RPMI7951 (cell line): ENCODE measurements around the gene SFMBT1. TPM values are rescaled to one million over a fixed set of nuclear protein-coding genes. Genes with fewer than 3 reads are reported as not detected.
"Not testable (repeated sequence)": the region's sequence is repeated elsewhere in the genome, so short reads cannot be mapped to it uniquely, and the experiment has no call there.

Experiments
- DNase-seq: peaks from one replicate; pipeline ENCODE4 v3.0.0-alpha.2; 2012; ENCODE audit warnings: low read depth
- total RNA-seq: library from RNA; depleted of rRNA; stranded (reverse); fragments of >200 nt; shearing (Covaris generic); gene quantifications from 2 replicates; pipeline ENCODE4 v1.2.3, GENCODE V29; 2014

Gene SFMBT1
- total RNA-seq, 1 experiment from 2014 or later: 9.3 TPM

GRCh38 chr3:53072653-53073552 lies 27.0 kb upstream of the SFMBT1 start:
- peak; percentile 81 for DNase-seq

- DNase-seq: no peak
Measured at GRCh38 chr3:53071882-53072431, 26.1 kb upstream of the SFMBT1 start.

- DNase-seq: peak; percentile 45
Measured at GRCh38 chr3:53069422-53070068, 23.7 kb upstream of the SFMBT1 start.

- DNase-seq: no peak
Measured at GRCh38 chr3:53068176-53068575, 22.3 kb upstream of the SFMBT1 start.

DNA sequence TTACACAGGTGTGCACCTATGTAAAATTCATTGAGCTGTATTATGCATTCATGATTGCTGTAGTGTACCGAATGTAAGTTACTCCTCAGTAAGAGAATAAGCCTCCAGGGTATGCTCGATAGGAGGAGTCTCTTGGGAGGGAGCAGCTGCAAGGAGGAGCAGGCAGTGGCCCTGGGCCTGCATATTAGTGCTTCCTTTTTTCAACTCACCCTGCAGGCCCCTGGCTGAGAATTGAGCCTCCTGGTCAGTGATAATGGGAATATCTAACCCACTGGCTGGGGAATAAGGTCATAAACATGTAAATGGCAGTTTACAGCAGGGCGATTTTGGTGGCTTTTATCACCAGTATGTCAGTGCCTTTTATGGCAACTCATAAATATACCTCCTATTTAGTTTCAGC lies 21.7 kb upstream of the SFMBT1 start:
- DNase-seq: no peak

- no peak for DNase-seq
Measured at GRCh38 chr3:53065841-53066480, 20.1 kb upstream of the SFMBT1 start.

DNA sequence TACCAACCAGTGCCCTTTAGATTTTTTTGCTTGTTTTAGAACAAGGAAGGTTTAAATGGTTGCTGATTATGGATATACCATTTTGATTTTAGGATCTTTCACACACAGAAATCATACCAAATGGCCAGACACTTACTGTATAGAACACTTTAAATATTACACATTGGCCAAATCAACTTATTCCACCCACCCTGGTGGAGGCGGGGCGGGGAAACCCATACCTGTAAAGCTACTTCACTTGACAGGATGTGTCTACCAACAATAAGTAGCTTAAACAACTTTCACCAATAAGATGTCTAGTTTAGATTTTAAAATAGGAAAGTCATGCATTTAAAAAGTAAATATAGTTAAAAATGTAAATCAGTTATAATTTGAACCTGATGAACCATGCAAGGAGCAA lies 17.0 kb upstream of the SFMBT1 start:
- no peak for DNase-seq

GRCh38 chr3:53056442-53056841 lies 10.6 kb upstream of the SFMBT1 start:
- DNase-seq: peak; percentile 38

DNA sequence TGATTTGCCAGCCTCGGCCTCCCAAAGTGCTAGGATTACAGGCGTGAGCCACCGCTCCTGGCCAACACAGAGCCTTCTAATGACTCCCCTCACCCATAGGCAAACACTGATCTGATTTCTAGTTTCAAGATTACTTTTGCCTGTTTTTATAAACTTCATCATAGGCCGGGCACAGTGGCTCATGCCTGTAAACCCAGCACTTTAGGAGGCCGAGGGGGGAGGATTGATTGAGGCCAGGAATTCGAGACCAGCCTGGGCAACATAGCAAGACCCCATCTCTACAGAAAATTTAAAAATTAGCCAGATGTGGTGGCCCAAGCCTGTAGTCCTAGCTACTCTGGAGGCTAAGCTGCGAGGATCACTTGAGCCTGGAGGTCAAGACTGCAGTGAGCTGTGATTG lies 8.4 kb upstream of the SFMBT1 start:
- DNase-seq: not testable (repeated sequence)

- DNase-seq: no peak
Measured at GRCh38 chr3:53051929-53052328, 6.1 kb upstream of the SFMBT1 start.

DNA sequence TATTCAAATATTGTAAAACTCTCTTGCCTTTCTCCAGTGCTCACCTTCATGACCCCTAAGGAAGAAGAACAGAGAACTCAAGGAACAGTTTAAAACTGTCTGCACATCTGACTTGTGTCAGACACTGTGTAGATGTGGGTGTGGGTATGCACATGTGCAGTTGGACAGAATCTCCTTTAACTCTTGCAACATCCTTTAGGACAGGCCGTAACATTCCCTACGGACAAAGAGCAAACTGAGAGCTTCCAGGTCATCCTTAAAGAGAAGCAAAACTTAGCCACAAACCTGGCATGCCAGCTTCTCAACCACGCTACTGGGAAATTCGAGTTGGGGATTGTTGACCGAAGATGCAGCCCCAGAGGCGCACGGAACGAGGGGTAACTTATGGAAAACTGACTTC lies 4.1 kb upstream of the SFMBT1 start:
- no peak for DNase-seq

DNA sequence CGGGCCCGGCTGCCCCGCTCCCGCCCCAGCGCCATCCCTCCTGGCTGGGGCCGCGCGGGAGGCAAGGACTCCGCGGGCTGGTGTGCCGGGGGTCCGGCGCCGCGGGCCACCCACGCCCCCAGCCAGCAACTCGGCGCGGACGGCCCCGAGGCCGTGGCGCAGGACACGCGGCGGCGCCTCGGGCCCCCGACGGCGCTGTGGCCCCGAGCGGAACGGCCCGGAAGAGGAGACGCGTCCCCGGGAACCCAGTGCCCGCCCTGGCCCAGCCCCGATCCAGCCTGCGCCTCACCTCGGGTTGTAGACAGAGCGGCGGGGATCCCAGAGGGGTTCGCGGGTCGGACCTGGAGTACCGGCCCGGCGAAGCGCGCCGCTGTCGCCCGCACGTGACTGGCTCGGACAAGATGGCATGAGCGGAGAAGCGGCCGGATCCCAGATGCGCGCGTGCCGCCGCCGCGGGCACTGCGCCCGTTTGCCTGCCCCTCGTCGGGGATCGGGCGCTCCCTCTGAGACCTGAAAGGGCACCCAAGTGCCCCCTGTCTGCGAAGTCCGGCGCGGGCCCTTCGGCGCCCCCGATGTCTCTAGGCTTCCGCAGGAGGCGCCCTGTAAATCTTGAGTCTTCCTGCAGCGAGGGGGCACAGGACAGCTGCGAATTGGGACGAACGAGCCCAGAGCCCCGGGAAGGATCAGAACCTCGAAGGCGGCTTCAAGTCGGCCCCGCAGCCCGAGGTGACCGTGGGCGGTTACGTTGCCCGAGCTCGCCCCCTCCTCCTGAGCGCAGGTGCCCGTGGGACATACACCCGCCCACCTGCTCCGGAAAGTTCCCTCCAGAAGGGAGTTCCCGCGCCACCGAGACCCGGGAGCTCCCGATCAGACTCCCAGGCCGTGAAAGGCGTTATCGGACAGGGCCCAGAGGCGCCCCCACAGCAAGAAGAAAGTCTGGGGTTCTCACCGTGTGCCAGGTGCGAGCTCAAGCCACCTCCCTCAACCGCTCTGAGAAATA lies 598 bp upstream of the SFMBT1 start:
- peak; percentile 51 for DNase-seq

DNA sequence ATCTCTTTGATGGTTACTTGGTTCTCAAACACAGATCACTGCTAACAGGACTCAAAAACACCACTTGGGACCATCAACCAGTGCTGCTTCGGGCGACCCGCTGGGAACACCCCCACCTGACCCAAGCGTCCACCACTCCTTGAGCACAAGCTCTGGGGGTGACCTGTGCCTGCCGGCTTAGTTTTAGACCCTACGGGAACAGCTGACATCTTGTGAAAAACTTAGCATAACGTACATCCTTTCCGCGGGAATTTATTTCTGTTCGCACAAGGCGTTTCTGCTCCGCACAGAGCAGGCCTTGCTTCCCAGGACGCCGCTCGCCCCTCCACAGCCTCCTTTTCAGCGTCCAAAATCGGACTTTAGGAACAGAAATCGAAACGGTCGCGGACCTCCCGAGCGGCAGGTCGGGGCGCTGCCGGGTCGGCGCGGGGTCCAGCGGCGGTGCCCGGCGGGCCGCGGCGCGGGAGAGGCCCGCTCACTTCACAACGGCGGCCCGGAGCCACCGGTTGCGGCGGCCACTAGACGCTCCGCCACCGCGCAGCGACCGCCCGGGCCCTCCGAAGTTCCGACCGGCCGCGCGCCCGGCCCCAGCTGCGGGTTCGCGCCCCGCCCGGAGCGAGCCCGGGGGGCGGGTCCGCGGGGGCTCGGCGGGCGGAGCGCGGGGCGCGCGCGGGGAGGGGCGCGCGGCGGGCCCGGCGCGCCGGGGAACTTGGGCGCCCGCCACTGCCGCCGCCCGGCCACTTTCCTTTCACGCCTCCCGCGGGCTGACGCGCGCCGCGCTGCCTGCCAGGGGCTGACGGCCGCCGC lies 959 bp downstream of the SFMBT1 start:
- DNase-seq: peak; percentile 57

GRCh38 chr3:53044371-53044710 lies 1.5 kb downstream of the SFMBT1 start:
- no peak for DNase-seq

DNA sequence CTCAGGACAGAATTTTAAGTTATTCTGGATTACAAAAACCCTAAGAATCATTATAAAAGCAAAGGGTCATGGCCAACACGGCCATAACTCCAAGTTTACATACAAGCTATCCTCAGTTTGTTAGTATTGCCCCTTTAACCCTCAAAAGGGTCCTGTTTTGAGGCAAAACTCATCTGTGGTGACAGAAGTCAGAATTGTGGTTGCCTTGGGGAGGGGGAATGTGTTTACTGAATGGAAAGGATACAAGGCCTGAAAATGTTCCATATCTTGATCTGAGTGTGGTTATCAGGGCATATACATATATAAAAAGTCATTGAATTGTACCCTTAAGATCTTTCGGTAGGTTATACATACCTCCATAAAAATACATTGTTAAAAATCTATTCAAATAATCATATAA lies 2.1 kb downstream of the SFMBT1 start:
- no peak for DNase-seq

GRCh38 chr3:53042651-53043050 lies 3.2 kb downstream of the SFMBT1 start:
- DNase-seq: no peak

DNA sequence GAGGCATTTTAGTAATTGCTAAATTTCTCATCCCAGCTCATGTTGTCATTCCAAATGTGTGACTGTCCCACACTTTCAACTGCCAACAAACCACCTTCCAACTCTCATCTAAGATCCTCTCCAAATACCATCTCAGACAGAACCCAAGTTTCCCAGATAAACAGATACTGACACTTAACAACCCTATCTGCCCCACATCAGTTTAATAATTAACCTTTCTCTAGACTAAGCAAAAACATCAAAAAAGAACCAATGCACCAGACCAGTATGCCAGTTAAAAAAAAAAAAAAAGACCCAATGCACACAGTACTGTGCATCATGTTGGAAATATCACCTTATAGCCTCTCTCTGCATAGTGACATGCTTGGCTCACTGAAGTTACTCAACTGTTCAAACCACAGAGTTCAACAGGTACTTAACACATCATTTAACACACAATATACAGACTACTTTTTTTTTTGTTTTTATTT lies 5.5 kb downstream of the SFMBT1 start:
- DNase-seq: no peak

GRCh38 chr3:53039376-53039752 lies 6.5 kb downstream of the SFMBT1 start:
- no peak for DNase-seq

GRCh38 chr3:53038679-53039375 lies 7.0 kb downstream of the SFMBT1 start:
- DNase-seq: no peak
